GM23248 (cell line): Measurements from ENCODE around the gene RASEF. TPM values are rescaled to one million over a fixed set of nuclear protein-coding genes. Genes with fewer than 3 reads are reported as not detected.
"Not testable (repeated sequence)": the region's sequence is repeated elsewhere in the genome, so short reads cannot be mapped to it uniquely, and the experiment has no call there.

Experiments
- DNase-seq: peaks from one replicate; pipeline ENCODE4 v3.0.0-alpha.2; 2015
- H2AFZ ChIP-seq: fragments of 200-600 bp; sonication (generic); 2 replicates; pipeline ENCODE4 v1.6.1; 2016; ENCODE audit warnings: antibody characterized with exemption
- H3F3A ChIP-seq: fragments of 200-600 bp; sonication (generic); 2 replicates; pipeline ENCODE4 v1.6.1; 2016; ENCODE audit warnings: mild to moderate bottlenecking, antibody characterized with exemption, mixed run types; ENCODE audit not compliant: insufficient read depth
- H3K27ac ChIP-seq: fragments of 200-600 bp; sonication (generic); 2 replicates; pipeline ENCODE4 v1.5.1; 2016; ENCODE audit warnings: mild to moderate bottlenecking
- H3K27me3 ChIP-seq: fragments of 200-600 bp; sonication (generic); replicated peaks from 2 replicates; pipeline ENCODE4 v1.6.1; 2016; ENCODE audit warnings: mild to moderate bottlenecking; ENCODE audit not compliant: insufficient read depth
- H3K36me3 ChIP-seq: fragments of 200-600 bp; sonication (generic); 2 replicates; pipeline ENCODE4 v1.6.1; 2016; ENCODE audit warnings: low read depth, mild to moderate bottlenecking
- H3K4me1 ChIP-seq: fragments of 200-600 bp; sonication (generic); 2 replicates; pipeline ENCODE4 v1.6.1; 2016; ENCODE audit warnings: mild to moderate bottlenecking; ENCODE audit not compliant: insufficient read depth
- H3K4me2 ChIP-seq: fragments of 200-600 bp; sonication (generic); one replicate; pipeline ENCODE4 v1.6.1; 2016; ENCODE audit warnings: mild to moderate bottlenecking; ENCODE audit not compliant: unreplicated experiment
- H3K4me3 ChIP-seq: fragments of 200-600 bp; sonication (generic); 2 replicates; pipeline ENCODE4 v1.5.1; 2016; ENCODE audit warnings: mild to moderate bottlenecking
- H3K79me2 ChIP-seq: fragments of 200-600 bp; sonication (generic); 2 replicates; pipeline ENCODE4 v1.6.1; 2016; ENCODE audit warnings: mild to moderate bottlenecking; ENCODE audit not compliant: insufficient read depth
- H3K9ac ChIP-seq: fragments of 200-600 bp; sonication (generic); 2 replicates; pipeline ENCODE4 v1.6.1; 2016; ENCODE audit warnings: mild to moderate bottlenecking
- H3K9me2 ChIP-seq: fragments of 200-600 bp; sonication (generic); 2 replicates; pipeline ENCODE4 v1.6.1; 2016; ENCODE audit warnings: mixed run types, mild to moderate bottlenecking, moderate library complexity; ENCODE audit not compliant: insufficient read depth
- H3K9me3 ChIP-seq: fragments of 200-600 bp; sonication (generic); one replicate; pipeline ENCODE4 v1.6.1; 2017; ENCODE audit warnings: low read depth
- H4K20me1 ChIP-seq: fragments of 200-600 bp; sonication (generic); 2 replicates; pipeline ENCODE4 v1.6.0; 2016; ENCODE audit not compliant: insufficient read depth
- EZH2 ChIP-seq: fragments of 200-600 bp; sonication (generic); IDR thresholded peaks from 2 replicates; pipeline ENCODE4 v1.6.1; 2018; ENCODE audit warnings: antibody characterized with exemption, mild to moderate bottlenecking; ENCODE audit not compliant: insufficient read depth, poor library complexity, severe bottlenecking
- EZH2phosphoT487 ChIP-seq: fragments of 200-600 bp; sonication (generic); IDR thresholded peaks from 2 replicates; pipeline ENCODE4 v1.6.1; 2018; ENCODE audit warnings: antibody characterized with exemption, moderate library complexity, mild to moderate bottlenecking, low read depth; ENCODE audit not compliant: insufficient read depth
- WGBS, 2 experiments: methylation state at CpG; one replicate each; pipeline ENCODE4 v1.1.6; 2015 to 2017; ENCODE audit warnings: low lambda C conversion rate in 2 of 2, low coverage in 1 of 2; ENCODE audit errors: missing lambda C conversion rate in 2 of 2; 5-methylcytosine and 5-hydroxymethylcytosine counted together
- in situ Hi-C: fragments of 300-500 bp; cut with MboI; formaldehyde crosslinking; loops from 2 replicates; pipeline ENCODE4 v1.15.0; 2020
- polyA plus RNA-seq: library from polyadenylated mRNA; unstranded; fragments of >200 nt; fragmentation: Nextera tagmentation; extraction: Ambion mirVana; gene quantifications from 2 replicates; pipeline ENCODE4 v1.2.1, GENCODE V29; 2016
- total RNA-seq: library from RNA; depleted of rRNA; stranded (reverse); fragments of >200 nt; shearing (Covaris generic); gene quantifications from 2 replicates; pipeline ENCODE4 v1.2.3, GENCODE V29; 2014

RASEF gene
- total and polyA plus RNA-seq, 2 experiments from 2014 or later: 0.11 TPM; not detected in 1

DNA sequence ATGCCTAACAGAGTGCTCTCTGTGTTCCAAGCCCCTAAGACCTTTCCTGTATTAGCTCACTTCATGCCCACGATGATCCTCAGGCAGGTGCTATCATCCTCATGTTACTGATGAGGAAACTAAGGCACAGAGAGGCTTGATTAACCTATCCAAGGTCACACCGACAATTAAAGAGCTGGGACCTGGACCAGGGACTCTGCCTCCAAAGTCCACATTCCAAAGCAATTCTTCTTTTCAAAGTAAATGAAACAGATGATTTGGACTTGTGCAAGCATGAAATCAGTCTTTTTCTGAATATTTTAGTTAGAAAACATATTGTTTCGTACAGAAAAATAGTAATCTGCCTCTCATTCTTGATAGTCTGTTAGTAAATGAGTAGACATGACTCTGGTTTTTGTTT is 18.1 kb upstream of the RASEF start:
- Histone ChIP-seq H3K9me3 (no peaks in the 10 kb centered on the region), H4K20me1 (no peaks in the 10 kb centered on the region), H3K4me3 (no peak overlapping the region), H3K79me2 (no peaks in the 10 kb centered on the region), H3K9me2 (no peaks in the 10 kb centered on the region), H3K27ac (no peak overlapping the region), H3K9ac (no peak overlapping the region), H2AFZ (no peak overlapping the region), H3K4me1 (no peaks in the 10 kb centered on the region), H3K4me2 (no peak overlapping the region), H3K36me3 (no peaks in the 10 kb centered on the region), H3F3A (no peaks in the 10 kb centered on the region), H3K27me3 (peaks cover 15% of the 10 kb centered on the region; the same call in 1 of the 2 replicates)
- no peak for DNase-seq
- TF ChIP-seq EZH2phosphoT487: no peak
- TF ChIP-seq EZH2: no peak
- in situ Hi-C loops: no loop called here
- WGBS, 2 experiments: 48 to 52% methylated on average over 3 of the region's 3 CpGs

DNA sequence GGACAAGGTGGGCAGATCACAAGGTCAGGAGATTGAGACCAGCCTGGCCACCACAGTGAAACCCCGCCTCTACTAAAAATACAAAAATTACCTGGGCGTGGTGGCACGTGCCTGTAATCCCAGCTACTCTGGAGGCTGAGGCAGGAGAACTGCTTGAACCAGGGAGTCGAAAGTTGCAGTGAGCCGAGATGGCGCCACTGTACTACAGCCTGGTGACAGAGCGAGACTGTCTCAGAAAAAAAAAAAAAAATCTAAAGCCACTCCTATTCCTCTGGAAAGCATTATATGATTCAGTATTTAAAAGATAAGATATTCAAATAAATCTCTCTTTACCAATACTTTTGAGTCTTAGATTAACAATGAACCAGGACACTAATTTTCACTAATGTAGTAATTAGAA is 13.0 kb upstream of the RASEF start:
- 78 to 79% methylated on average over 7 of the region's 7 CpGs for WGBS, 2 experiments
- H3F3A ChIP-seq, H3K27me3 ChIP-seq, H3K27ac ChIP-seq, H3K79me2 ChIP-seq, H3K4me3 ChIP-seq, H3K9me2 ChIP-seq, H3K9me3 ChIP-seq, H3K4me1 ChIP-seq, H4K20me1 ChIP-seq, H3K4me2 ChIP-seq, H3K36me3 ChIP-seq, DNase-seq, H3K9ac ChIP-seq, H2AFZ ChIP-seq, in situ Hi-C loops: not testable (repeated sequence)

DNA sequence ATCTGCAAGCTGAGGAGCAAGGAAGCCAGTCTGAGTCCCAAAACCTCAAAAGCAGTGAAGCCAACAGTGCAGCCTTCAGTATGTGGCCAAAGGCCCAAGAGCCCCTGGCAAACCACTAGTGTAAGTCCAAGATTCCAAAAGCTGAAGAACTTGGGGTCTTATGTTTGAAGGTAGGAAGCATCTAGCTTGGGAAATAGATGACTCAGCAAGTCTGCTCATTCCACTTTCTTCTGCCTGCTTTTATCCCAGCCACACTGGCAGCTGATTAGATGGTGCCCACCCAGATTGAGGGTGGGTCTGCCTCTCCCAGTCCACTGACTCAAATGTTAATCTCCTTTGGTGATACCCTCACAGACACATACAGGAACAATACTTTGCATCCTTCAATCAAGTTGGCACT is 9.6 kb upstream of the RASEF start:
- H3K9me3 ChIP-seq, H3F3A ChIP-seq, H3K27ac ChIP-seq, H3K36me3 ChIP-seq, H2AFZ ChIP-seq, DNase-seq, H3K27me3 ChIP-seq, H3K4me2 ChIP-seq, H4K20me1 ChIP-seq, H3K79me2 ChIP-seq, H3K9me2 ChIP-seq, H3K4me3 ChIP-seq, in situ Hi-C loops, H3K9ac ChIP-seq: not testable (repeated sequence)
- H3K4me1 ChIP-seq: peaks cover 15% of the 10 kb centered on the region

- no peaks in the 10 kb centered on the region for H4K20me1 ChIP-seq
- no peaks in the 10 kb centered on the region for H3K9me2 ChIP-seq
- no peak overlapping the region for H3K4me2 ChIP-seq
- WGBS, 2 experiments: 62 to 70% methylated on average over 2 of the region's 2 CpGs
- H3K36me3 ChIP-seq: no peaks in the 10 kb centered on the region
- in situ Hi-C loops: no loop called here
- H3K9me3 ChIP-seq: no peaks in the 10 kb centered on the region
- DNase-seq: peak; percentile 40
- peaks cover 19% of the 10 kb centered on the region for H3K4me1 ChIP-seq
- no peaks in the 10 kb centered on the region for H3K79me2 ChIP-seq
- H3K27me3 ChIP-seq: no peaks in the 10 kb centered on the region; the same call in 1 of the 2 replicates
- no peak overlapping the region for H3K4me3 ChIP-seq
- TF ChIP-seq EZH2 (no peak), EZH2phosphoT487 (no peak)
- H2AFZ ChIP-seq: no peak overlapping the region
- no peak overlapping the region for H3K9ac ChIP-seq
- H3F3A ChIP-seq: peaks cover 15% of the 10 kb centered on the region
- no peak overlapping the region for H3K27ac ChIP-seq
Measured at GRCh38 chr9:83071626-83072025, 8.7 kb upstream of the RASEF start.

DNA sequence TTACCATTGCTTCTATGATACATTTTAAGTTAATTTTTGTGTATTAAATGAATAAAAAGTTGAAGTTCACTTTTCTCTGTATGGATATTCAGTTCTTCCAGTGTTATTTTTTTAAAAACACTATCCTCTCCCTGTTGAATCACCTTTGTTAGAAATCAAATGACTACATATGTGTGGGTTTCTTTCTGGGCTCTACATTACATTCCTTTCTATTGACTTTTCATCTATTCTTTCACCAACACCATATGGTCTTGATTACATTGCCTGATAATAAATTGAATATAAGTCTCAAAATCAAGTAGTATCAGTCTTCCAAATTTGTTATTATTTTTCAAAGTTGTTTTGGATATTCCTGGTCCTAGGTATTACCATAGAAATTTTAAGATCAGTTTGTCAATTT is 7.3 kb upstream of the RASEF start:
- Histone ChIP-seq H2AFZ (no peak overlapping the region), H3K79me2 (no peaks in the 10 kb centered on the region), H3K4me3 (no peak overlapping the region), H4K20me1 (no peaks in the 10 kb centered on the region), H3F3A (peaks cover 26% of the 10 kb centered on the region), H3K9me2 (no peaks in the 10 kb centered on the region), H3K27me3 (no peaks in the 10 kb centered on the region), H3K27ac (no peak overlapping the region), H3K4me1 (peaks cover 28% of the 10 kb centered on the region), H3K9me3 (no peaks in the 10 kb centered on the region), H3K9ac (no peak overlapping the region), H3K4me2 (peak overlapping the region; percentile 46), H3K36me3 (no peaks in the 10 kb centered on the region)
- TF ChIP-seq EZH2phosphoT487: no peak
- no peak for TF ChIP-seq EZH2
- DNase-seq: peak; percentile 87
- in situ Hi-C loops: no loop called here
